Lung (tissue), 12 donors: ENCODE data around the gene CDC27. TPM values are rescaled to one million over a fixed set of nuclear protein-coding genes. Genes with fewer than 3 reads are reported as not detected.
A peak's percentile ranks its signal among the peaks of the same experiment; 100 is the strongest.

Source experiments
- ATAC-seq: fragments of 200-7000 bp; cut with Tn5 transposase; one replicate; pipeline ENCODE4 v1.9.1; 2020; ENCODE audit warnings: moderate number of reproducible peaks; ENCODE audit not compliant: insufficient read depth, low FRiP score
- DNase-seq, 3 donors: peaks; one replicate each; pipeline ENCODE4 v3.0.0-alpha.2; 2013 to 2017
- H3K27ac ChIP-seq, 2 donors: one replicate each; pipeline ENCODE4 v1.5.1; 2013; ENCODE audit warnings: mild to moderate bottlenecking in 2 of 2, moderate library complexity in 2 of 2, control low read depth in 1 of 2, inconsistent platforms in 1 of 2, low read depth in 1 of 2, low read length in 1 of 2
- H3K27me3 ChIP-seq, 3 donors: one replicate each; pipeline ENCODE4 v1.5.1; 2013; ENCODE audit warnings: low read length in 2 of 3; ENCODE audit not compliant: control insufficient read depth in 3 of 3, insufficient read depth in 3 of 3
- H3K36me3 ChIP-seq, 4 donors: one replicate each; pipeline ENCODE4 v1.5.1; 2013; ENCODE audit warnings: low read length in 4 of 4, mild to moderate bottlenecking in 1 of 4, moderate library complexity in 1 of 4; ENCODE audit not compliant: control insufficient read depth in 4 of 4, insufficient read depth in 4 of 4
- H3K4me1 ChIP-seq, 5 donors: one replicate each; pipeline ENCODE4 v1.5.1; 2013; ENCODE audit warnings: low read length in 5 of 5, mild to moderate bottlenecking in 2 of 5, moderate library complexity in 1 of 5; ENCODE audit not compliant: control insufficient read depth in 5 of 5, insufficient read depth in 5 of 5
- H3K4me3 ChIP-seq: one replicate; pipeline ENCODE4 v1.5.1; 2013; ENCODE audit warnings: mild to moderate bottlenecking, control low read depth, moderate library complexity
- H3K9ac ChIP-seq, 2 donors: one replicate each; pipeline ENCODE4 v1.5.1; 2013; ENCODE audit warnings: low read length in 2 of 2, control low read depth in 1 of 2; ENCODE audit not compliant: insufficient read depth in 1 of 2
- H3K9me3 ChIP-seq, 4 donors: one replicate each; pipeline ENCODE4 v1.5.1; 2013; ENCODE audit warnings: low read length in 3 of 4, mild to moderate bottlenecking in 1 of 4, moderate library complexity in 1 of 4; ENCODE audit not compliant: control insufficient read depth in 4 of 4, insufficient read depth in 3 of 4
- WGBS, 2 donors: extraction: QIAGEN DNeasy Blood & Tissue Kit; methylation state at CpG; one replicate each; pipeline ENCODE4 v1.1.7; 2013; 5-methylcytosine and 5-hydroxymethylcytosine counted together
- polyA plus RNA-seq, 2 donors: library from polyadenylated mRNA; stranded (reverse); fragments of 200-250 nt; gene quantifications; one replicate each; pipeline ENCODE4 v1.2.1, GENCODE V29; 2013
- total RNA-seq, 2 donors: library from RNA; depleted of rRNA in 1 of 2; stranded (reverse); fragments of >200 nt in 1 of 2; gene quantifications; one replicate each; pipeline ENCODE4 v1.2.1, GENCODE V29; 2014 to 2021
- TF ChIP-seq, protein P1 (sequence below): IDR thresholded peaks from 2 replicates; pipeline ENCODE4 v1.5.1; 2012; ENCODE audit warnings: mild to moderate bottlenecking; ENCODE audit errors: control extremely low read depth, extremely low read depth
- donor health status: control.
- donor health status: control.
- donor health status: Bipolar disorder and iron deficiency.
- donor health status: healthy.
- donor health status: DM: yes; HTN: yes; CAD: no.

The CDC27 gene
- total and polyA plus RNA-seq, 4 donors = 13.6 to 74.1 (median 46.1) TPM

DNA sequence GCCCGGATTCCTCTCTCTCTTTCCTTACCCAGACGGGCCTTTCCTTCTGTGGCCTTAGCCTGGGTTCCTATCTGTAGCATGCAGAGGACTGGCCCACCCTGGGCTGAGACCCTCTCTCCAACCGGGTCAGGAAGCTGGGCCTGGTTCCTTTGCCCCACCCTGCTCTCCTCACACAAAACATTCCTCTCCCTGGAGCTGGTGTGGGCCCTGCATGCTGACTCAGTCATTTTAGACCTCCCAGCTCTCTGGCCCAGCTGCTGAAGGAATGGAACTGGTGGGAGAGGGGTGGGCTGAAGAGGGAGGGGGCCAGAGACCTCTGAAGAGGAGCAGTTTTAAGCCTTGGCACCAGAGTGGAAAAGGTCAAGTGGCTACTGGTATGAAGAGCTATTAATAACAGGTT lies 21.0 kb upstream of the CDC27 start:
- no peaks in the 10 kb centered on the region for H3K36me3 ChIP-seq
- no peaks in the 10 kb centered on the region for H3K9me3 ChIP-seq
- TF ChIP-seq, protein P1, sequence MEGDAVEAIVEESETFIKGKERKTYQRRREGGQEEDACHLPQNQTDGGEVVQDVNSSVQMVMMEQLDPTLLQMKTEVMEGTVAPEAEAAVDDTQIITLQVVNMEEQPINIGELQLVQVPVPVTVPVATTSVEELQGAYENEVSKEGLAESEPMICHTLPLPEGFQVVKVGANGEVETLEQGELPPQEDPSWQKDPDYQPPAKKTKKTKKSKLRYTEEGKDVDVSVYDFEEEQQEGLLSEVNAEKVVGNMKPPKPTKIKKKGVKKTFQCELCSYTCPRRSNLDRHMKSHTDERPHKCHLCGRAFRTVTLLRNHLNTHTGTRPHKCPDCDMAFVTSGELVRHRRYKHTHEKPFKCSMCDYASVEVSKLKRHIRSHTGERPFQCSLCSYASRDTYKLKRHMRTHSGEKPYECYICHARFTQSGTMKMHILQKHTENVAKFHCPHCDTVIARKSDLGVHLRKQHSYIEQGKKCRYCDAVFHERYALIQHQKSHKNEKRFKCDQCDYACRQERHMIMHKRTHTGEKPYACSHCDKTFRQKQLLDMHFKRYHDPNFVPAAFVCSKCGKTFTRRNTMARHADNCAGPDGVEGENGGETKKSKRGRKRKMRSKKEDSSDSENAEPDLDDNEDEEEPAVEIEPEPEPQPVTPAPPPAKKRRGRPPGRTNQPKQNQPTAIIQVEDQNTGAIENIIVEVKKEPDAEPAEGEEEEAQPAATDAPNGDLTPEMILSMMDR = no peak
- H3K4me1 ChIP-seq = peaks cover 4 to 15% (median 8%) of the 10 kb centered on the region in 5 donors
- H3K27ac ChIP-seq = no peak overlapping the region
- ATAC-seq (no peak), DNase-seq (peak in 2 of 3 donors; percentile 22 to 40)
- no peaks in the 10 kb centered on the region for H3K27me3 ChIP-seq
- 40 to 72% methylated on average over 3 of the region's 3 CpGs for WGBS, 2 donors
- H3K4me3 ChIP-seq = no peak overlapping the region
- no peak overlapping the region for H3K9ac ChIP-seq

DNA sequence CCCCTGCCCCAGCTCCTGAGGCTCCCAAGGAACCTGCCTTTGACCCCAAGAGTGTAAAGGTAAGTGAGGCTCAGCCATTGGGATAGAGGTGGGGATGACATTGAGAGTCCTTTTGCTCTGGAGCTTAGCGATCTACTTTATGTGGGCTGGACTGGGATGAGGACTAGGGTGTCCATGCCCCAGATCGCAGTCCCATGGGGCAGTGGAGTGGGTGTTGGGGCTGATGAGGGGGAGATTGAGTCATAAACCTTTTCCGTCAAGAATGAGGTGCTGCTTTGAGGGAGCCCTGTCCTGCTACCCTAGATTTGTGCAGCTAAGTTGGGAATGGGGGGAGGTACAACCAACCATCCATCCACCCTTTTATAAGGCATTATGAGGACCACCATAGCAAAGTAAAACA lies 20.4 kb upstream of the CDC27 start:
- DNase-seq (no peak), ATAC-seq (no peak)
- TF ChIP-seq, protein P1 = no peak
- Histone ChIP-seq H3K9me3 (no peaks in the 10 kb centered on the region), H3K36me3 (no peaks in the 10 kb centered on the region), H3K9ac (no peak overlapping the region), H3K4me1 (peaks cover 4 to 15% (median 9%) of the 10 kb centered on the region in 5 donors), H3K4me3 (no peak overlapping the region), H3K27ac (no peak overlapping the region), H3K27me3 (no peaks in the 10 kb centered on the region)
- 93 to 97% methylated on average over 3 of the region's 3 CpGs for WGBS, 2 donors

- ATAC-seq (no peak), DNase-seq (no peak)
- H3K4me3 ChIP-seq = no peak within 1 kb of the TSS
- H3K4me1 ChIP-seq = peaks cover 4 to 15% (median 9%) of the 10 kb centered on the region in 5 donors
- H3K9ac ChIP-seq = no peak within 1 kb of the TSS
- H3K27me3 ChIP-seq = no peaks in the 10 kb centered on the region
- H3K27ac ChIP-seq = no peak within 1 kb of the TSS
- no peaks in the 10 kb centered on the region for H3K9me3 ChIP-seq
- TF ChIP-seq, protein P1 = no peak
- WGBS, 2 donors = 82 to 91% methylated on average over 6 of the region's 6 CpGs
- no peaks in the 10 kb centered on the region for H3K36me3 ChIP-seq
Measured at GRCh38 chr17:47208744-47209488, 19.8 kb upstream of the CDC27 start, which contains the start of gene MYL4. TSS of gene MYL4 (plus strand) at chr17:47209348. CDS start at chr17:47209423, 75 bp downstream.
